SK-N-SH (cell line): ENCODE results near the gene SLC26A5. TPM values are rescaled to one million over a fixed set of nuclear protein-coding genes. Genes with fewer than 3 reads are reported as not detected.

Experiments used
- CTCF ChIA-PET: fragments of 300-600, 350-600 bp; formaldehyde crosslinking; extraction: SDS; loops from one replicate; lab custom pipeline; 2021; lab: Yijun Ruan, JAX
- POLR2A ChIA-PET: fragments of 350-600 bp; sonication (Branson Sonifier 250); formaldehyde crosslinking; extraction: SDS; loops from one replicate; lab custom pipeline; 2020; ENCODE audit warnings: antibody characterized with exemption, inconsistent platforms; lab: Yijun Ruan, JAX
- DNase-seq: peaks from one replicate; pipeline ENCODE4 v3.0.0; 2012
- H2AFZ ChIP-seq: fragments of 200-600 bp; sonication (generic); 2 replicates; pipeline ENCODE4 v1.8.1; 2016; ENCODE audit warnings: antibody characterized with exemption, mild to moderate bottlenecking, low read depth
- H3F3A ChIP-seq: fragments of 200-600 bp; sonication (generic); replicated peaks from 2 replicates; pipeline ENCODE3; 2016; ENCODE audit warnings: antibody characterized with exemption, mild to moderate bottlenecking; ENCODE audit not compliant: insufficient read depth
- H3K27ac ChIP-seq, 2 experiments: fragments of 200-500 bp in 1 of 2; fragments of 200-600 bp in 1 of 2; sonication (Bioruptor generic) in 1 of 2; sonication (generic), shearing (Covaris generic) in 1 of 2; 2 replicates each; pipeline versions ENCODE4 v1.5.1 to v1.6.1; 2014 to 2016; ENCODE audit warnings: low read depth in 2 of 2, inconsistent platforms in 1 of 2, low read length in 1 of 2, mild to moderate bottlenecking in 1 of 2, mixed read lengths in 1 of 2
- H3K27me3 ChIP-seq: fragments of 200-600 bp; sonication (generic), shearing (Covaris generic); 2 replicates; pipeline ENCODE4 v1.6.1; 2016; ENCODE audit warnings: mixed run types; ENCODE audit not compliant: insufficient read depth
- H3K36me3 ChIP-seq, 2 experiments: fragments of 200-500 bp in 1 of 2; fragments of 200-600 bp in 1 of 2; sonication (Bioruptor generic) in 1 of 2; sonication (generic) in 1 of 2; replicated peaks in 1 of 2; 2 replicates each; pipeline versions ENCODE3 to v1.5.1; 2014 to 2016; ENCODE audit warnings: low read length in 1 of 2, mild to moderate bottlenecking in 1 of 2; ENCODE audit not compliant: insufficient read depth in 2 of 2, control insufficient read depth in 1 of 2
- H3K4me1 ChIP-seq, 2 experiments: fragments of 200-500 bp in 1 of 2; fragments of 200-600 bp in 1 of 2; sonication (Bioruptor generic) in 1 of 2; sonication (generic), shearing (Covaris generic) in 1 of 2; 2 replicates each; pipeline versions ENCODE4 v1.5.1 to v1.6.1; 2014 to 2016; ENCODE audit warnings: low read depth in 1 of 2, low read length in 1 of 2, mixed run types in 1 of 2; ENCODE audit not compliant: insufficient read depth in 2 of 2, control insufficient read depth in 1 of 2
- H3K4me2 ChIP-seq: fragments of 200-600 bp; sonication (generic), shearing (Covaris generic); 2 replicates; pipeline ENCODE4 v1.6.1; 2017; ENCODE audit warnings: mixed run types
- H3K4me3 ChIP-seq, 2 experiments: fragments of 200-500 bp in 1 of 2; fragments of 200-600 bp in 1 of 2; sonication (Bioruptor generic) in 1 of 2; sonication (generic), shearing (Covaris generic) in 1 of 2; 2 replicates each; pipeline versions ENCODE4 v1.5.1 to v1.8.1; 2014 to 2016; ENCODE audit warnings: low read depth in 2 of 2, inconsistent platforms in 1 of 2, low read length in 1 of 2, mild to moderate bottlenecking in 1 of 2, mixed read lengths in 1 of 2, moderate library complexity in 1 of 2
- H3K79me2 ChIP-seq: fragments of 200-600 bp; sonication (generic); 2 replicates; pipeline ENCODE4 v1.8.1; 2017; ENCODE audit warnings: mild to moderate bottlenecking; ENCODE audit not compliant: insufficient read depth
- H3K9ac ChIP-seq: fragments of 200-600 bp; sonication (generic); 2 replicates; pipeline ENCODE4 v1.6.1; 2017; ENCODE audit warnings: mixed run types
- H3K9me2 ChIP-seq: fragments of 200-600 bp; sonication (generic); 2 replicates; pipeline ENCODE4 v1.6.1; 2017; ENCODE audit warnings: mixed run types
- H3K9me3 ChIP-seq: fragments of 200-600 bp; sonication (generic); 2 replicates; pipeline ENCODE4 v1.6.1; 2017; ENCODE audit warnings: mixed run types, mild to moderate bottlenecking, moderate library complexity
- H4K20me1 ChIP-seq: fragments of 200-600 bp; sonication (generic); 2 replicates; pipeline ENCODE4 v1.6.1; 2017; ENCODE audit warnings: mild to moderate bottlenecking, mixed run types; ENCODE audit not compliant: insufficient read depth
- CTCF ChIP-seq: fragments of 200-600 bp; sonication (generic); IDR thresholded peaks from 2 replicates; pipeline ENCODE4 v1.6.1; 2017; ENCODE audit warnings: antibody characterized with exemption, mild to moderate bottlenecking, moderate library complexity
- ELF1 ChIP-seq: IDR thresholded peaks from 2 replicates; pipeline ENCODE4 v1.4.0; 2012
- FOSL2 ChIP-seq: IDR thresholded peaks from 2 replicates; pipeline ENCODE4 v1.4.0; 2012; ENCODE audit warnings: low read depth, mild to moderate bottlenecking, moderate library complexity, borderline replicate concordance
- FOXJ3 ChIP-seq: sonication (generic); formaldehyde crosslinking; IDR thresholded peaks from 2 replicates; pipeline ENCODE4 v1.5.1; 2020; ENCODE audit warnings: mild to moderate bottlenecking, missing genetic modification reagents
- FOXM1 ChIP-seq: IDR thresholded peaks from 2 replicates; pipeline ENCODE4 v1.4.0; 2012; ENCODE audit warnings: low read depth, mild to moderate bottlenecking
- GABPA ChIP-seq: IDR thresholded peaks from 2 replicates; pipeline ENCODE4 v1.4.0; 2012; ENCODE audit warnings: low read depth, mild to moderate bottlenecking
- GATA2 ChIP-seq: sonication (generic); formaldehyde crosslinking; IDR thresholded peaks from 2 replicates; pipeline ENCODE4 v1.5.0; 2020; ENCODE audit warnings: mild to moderate bottlenecking, missing genetic modification reagents
- JUND ChIP-seq: IDR thresholded peaks from 2 replicates; pipeline ENCODE4 v1.4.0; 2012
- MAX ChIP-seq: IDR thresholded peaks from 2 replicates; pipeline ENCODE4 v1.4.0; 2012; ENCODE audit warnings: low read depth
- MXI1 ChIP-seq: IDR thresholded peaks from 2 replicates; pipeline ENCODE4 v1.6.1; 2012; ENCODE audit warnings: mild to moderate bottlenecking, low read depth, low read length, improper control_type of control experiment
- NFIC ChIP-seq: IDR thresholded peaks from 2 replicates; pipeline ENCODE4 v1.4.0; 2012; ENCODE audit warnings: borderline replicate concordance
- POLR2AphosphoS5 ChIP-seq: IDR thresholded peaks from 2 replicates; pipeline ENCODE4 v1.6.1; 2012; ENCODE audit warnings: low read depth, low read length
- RAD21 ChIP-seq: IDR thresholded peaks from 2 replicates; pipeline ENCODE4 v1.6.1; 2012; ENCODE audit warnings: mild to moderate bottlenecking, low read length
- RFX5 ChIP-seq: IDR thresholded peaks from 2 replicates; pipeline ENCODE4 v1.6.1; 2012; ENCODE audit warnings: mild to moderate bottlenecking, improper control_type of control experiment, low read length
- RXRA ChIP-seq: IDR thresholded peaks from 2 replicates; pipeline ENCODE4 v1.4.0; 2012; ENCODE audit warnings: low read depth, mild to moderate bottlenecking, borderline replicate concordance
- SMC3 ChIP-seq: IDR thresholded peaks from 2 replicates; pipeline ENCODE4 v1.6.1; 2012; ENCODE audit warnings: low read depth, low read length, improper control_type of control experiment
- TAF1 ChIP-seq: IDR thresholded peaks from 2 replicates; pipeline ENCODE4 v1.6.1; 2012; ENCODE audit warnings: low read depth, mild to moderate bottlenecking, low read length, moderate library complexity, borderline replicate concordance
- TEAD4 ChIP-seq: IDR thresholded peaks from 2 replicates; pipeline ENCODE4 v1.4.0; 2012; ENCODE audit warnings: mild to moderate bottlenecking, borderline replicate concordance; ENCODE audit not compliant: insufficient read depth
- USF2 ChIP-seq: fragments of 150-350 bp; IDR thresholded peaks from 2 replicates; pipeline ENCODE4 v1.6.1; 2017; ENCODE audit warnings: antibody characterized with exemption, low read length, low read depth, borderline replicate concordance
- YY1 ChIP-seq: IDR thresholded peaks from 2 replicates; pipeline ENCODE4 v1.4.0; 2012; ENCODE audit warnings: low read depth, mild to moderate bottlenecking
- ZBTB33 ChIP-seq: IDR thresholded peaks from 2 replicates; pipeline ENCODE4 v1.4.0; 2012; ENCODE audit warnings: low read depth, borderline replicate concordance
- WGBS: methylation state at CpG from one replicate; pipeline ENCODE4 v1.1.6; 2017; ENCODE audit warnings: low lambda C conversion rate; 5-methylcytosine and 5-hydroxymethylcytosine counted together
- polyA plus RNA-seq, 3 experiments: library from polyadenylated mRNA; depleted of rRNA; stranded (reverse); fragments of >200 nt; gene quantifications; 2 replicates each; pipeline ENCODE4 v1.2.3, GENCODE V29; 2012

The SLC26A5 gene
- polyA plus RNA-seq, 1 of the 3 experiments (the other 2 are of a cell fraction) = not detected

GRCh38 chr7:103396471-103396870, 49.5 kb downstream of the SLC26A5 start (continued):
- no peak for TF ChIP-seq CTCF
- TF ChIP-seq TEAD4 = no peak
- no peak for TF ChIP-seq FOXM1
- no peak for TF ChIP-seq GATA2 (CRISPR knock-in tag)
- TF ChIP-seq FOSL2 = no peak
- TF ChIP-seq ZBTB33 = no peak

GRCh38 chr7:103395071-103395470, 50.9 kb downstream of the SLC26A5 start:
- no peak overlapping the region for H3K27ac ChIP-seq
- H3K4me1 ChIP-seq = no peaks in the 10 kb centered on the region
- H2AFZ ChIP-seq = no peak overlapping the region
- no peaks in the 10 kb centered on the region for H3K9me2 ChIP-seq
- no peaks in the 10 kb centered on the region for H3K9me3 ChIP-seq
- H3K9ac ChIP-seq = no peak overlapping the region
- no peak for DNase-seq
- H3F3A ChIP-seq = no peaks in the 10 kb centered on the region
- H3K4me3 ChIP-seq = no peak overlapping the region
- no peak for TF ChIP-seq NFIC
- TF ChIP-seq RXRA = no peak
- TF ChIP-seq TAF1 = no peak
- TF ChIP-seq YY1 = no peak
- TF ChIP-seq GATA2 (CRISPR knock-in tag) = no peak
- TF ChIP-seq JUND = no peak
- no peak for TF ChIP-seq FOXJ3 (CRISPR knock-in tag)
- no peak for TF ChIP-seq FOXM1
- TF ChIP-seq GABPA = no peak
- WGBS = 42% methylated on average over 1 of the region's 1 CpG
- H3K4me2 ChIP-seq = no peak overlapping the region
- ChIA-PET POLR2A (no interaction called here), CTCF (no interaction called here)
- no peaks in the 10 kb centered on the region for H3K36me3 ChIP-seq
- no peaks in the 10 kb centered on the region for H3K79me2 ChIP-seq
- H3K27me3 ChIP-seq = 0 out of 2 replicates have a peak, but pooled peaks cover 4% of the 10 kb centered on the region
- no peaks in the 10 kb centered on the region for H4K20me1 ChIP-seq

- Histone ChIP-seq H3K9ac (no peak overlapping the region), H3K9me3 (no peaks in the 10 kb centered on the region), H3K27ac (no peak overlapping the region), H2AFZ (no peak overlapping the region), H3K4me2 (no peak overlapping the region), H3F3A (no peaks in the 10 kb centered on the region), H3K4me3 (no peak overlapping the region), H3K79me2 (no peaks in the 10 kb centered on the region), H4K20me1 (no peaks in the 10 kb centered on the region), H3K9me2 (no peaks in the 10 kb centered on the region), H3K36me3 (no peaks in the 10 kb centered on the region), H3K27me3 (0 out of 2 replicates have a peak, but pooled peaks cover 4% of the 10 kb centered on the region), H3K4me1 (no peaks in the 10 kb centered on the region)
- no peak for DNase-seq
- 43% methylated on average over 4 of the region's 4 CpGs for WGBS
- CTCF ChIA-PET = no interaction called here
- POLR2A ChIA-PET = no interaction called here
- TF ChIP-seq POLR2AphosphoS5 (no peak), FOXJ3 (CRISPR knock-in tag) (no peak), MXI1 (no peak), GATA2 (CRISPR knock-in tag) (no peak), NFIC (no peak), FOXM1 (no peak), RFX5 (no peak), RAD21 (no peak), TAF1 (no peak), GABPA (no peak), TEAD4 (no peak), USF2 (no peak), SMC3 (no peak), ELF1 (no peak), FOSL2 (no peak), MAX (no peak)
Measured at GRCh38 chr7:103394566-103394965, 51.4 kb downstream of the SLC26A5 start.
